ENCODE measurements around the gene PLEKHH3.

DNA sequence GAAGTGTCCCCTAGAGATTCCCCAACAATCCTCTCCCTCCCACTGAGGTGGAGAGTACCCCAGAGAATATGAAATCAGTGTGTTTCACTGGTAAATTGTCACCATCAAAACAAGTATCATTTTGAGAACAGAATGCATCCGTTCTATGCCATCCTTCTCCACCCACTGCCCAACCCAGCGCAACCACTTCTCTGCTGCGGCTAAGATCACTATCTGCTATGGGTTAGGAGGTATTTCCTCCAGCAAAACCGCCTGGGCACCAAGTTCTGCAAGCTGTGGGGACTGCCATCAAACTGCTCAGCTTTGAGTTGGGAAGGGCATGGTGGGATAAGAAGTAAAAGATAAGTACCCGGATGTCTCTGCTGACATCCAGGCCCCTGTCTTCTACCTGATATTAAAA, 29.9 kb upstream of the PLEKHH3 start:
- TF ChIP-seq CTCF (conservative IDR thresholded peaks at IDR 0.05 in 1 of 2, IDR thresholded peaks at IDR 0.05 in 1 of 2; ENCODE audit: extremely low read depth in 1 of 2, insufficient read depth in 1 of 2, low read depth in 1 of 2, low read length in 2 of 2) = no peak
- no peak for TF ChIP-seq EZH2 (IDR thresholded peaks at IDR 0.05; ENCODE audit: borderline replicate concordance, low read length)
